K562 (cell line): ENCODE measurements around the gene BMP6. TPM values are rescaled to one million over a fixed set of nuclear protein-coding genes. Genes with fewer than 3 reads are reported as not detected.

Experiments
- ATAC-seq: fragments of 200-7000 bp; cut with Tn5 transposase; 3 replicates; pipeline ENCODE4 v1.9.1; 2020; ENCODE audit warnings: moderate library complexity
- BruUV-seq: library from RNA; stranded (reverse); fragments of 400-500 nt; replicated peaks from 2 replicates; lab custom pipeline; 2021; lab: Mats Ljungman, UMichigan
- CTCF ChIA-PET: fragments of 300-600 bp; formaldehyde crosslinking; extraction: SDS; loops from one replicate; lab custom pipeline; 2021; ENCODE audit warnings: low intra/inter-chr PET ratio; lab: Yijun Ruan, JAX
- POLR2A ChIA-PET: fragments of 300-600, 350-650 bp; sonication (Branson Sonifier 250); formaldehyde crosslinking; extraction: SDS; loops from one replicate; lab custom pipeline; 2021; ENCODE audit warnings: antibody characterized with exemption, inconsistent platforms; lab: Yijun Ruan, JAX
- DNase-seq, 4 experiments: peaks; one replicate each; pipeline versions ENCODE4 v3.0.0 to v3.0.0-alpha.2; 2011 to 2018; ENCODE audit warnings: low spot score in 3 of 4, mixed read lengths in 3 of 4; ENCODE audit errors: extremely low read depth in 1 of 4
- FAIRE-seq: peaks from 2 replicates; lab custom pipeline; 2011; peaks lifted over from hg19 to GRCh38; lab: Jason Lieb, UNC
- H2AFZ ChIP-seq: 2 replicates; pipeline ENCODE4 v1.6.0; 2011; ENCODE audit warnings: low read depth, low read length, control low read depth, inconsistent platforms
- H3K27ac ChIP-seq: fragments of 200-600 bp; 3 replicates; pipeline ENCODE4 v1.8.0; 2011; ENCODE audit warnings: low read depth, mild to moderate bottlenecking, control low read depth, inconsistent platforms, low read length, moderate library complexity, mixed read lengths; ENCODE audit errors: extremely low read depth
- H3K27me3 ChIP-seq, 2 experiments: fragments of 300-600 bp in 1 of 2; 2 replicates in 1 of 2; 3 replicates in 1 of 2; pipeline versions ENCODE4 v1.6.0 to v1.8.0; 2011; ENCODE audit warnings: inconsistent platforms in 2 of 2, low read length in 2 of 2, mild to moderate bottlenecking in 1 of 2, mixed read lengths in 1 of 2, moderate library complexity in 1 of 2; ENCODE audit not compliant: control insufficient read depth in 2 of 2, insufficient read depth in 2 of 2
- H3K36me3 ChIP-seq: fragments of 300-600 bp; 3 replicates; pipeline ENCODE4 v1.8.0; 2011; ENCODE audit warnings: mild to moderate bottlenecking, low read length, inconsistent platforms; ENCODE audit not compliant: control insufficient read depth, insufficient read depth
- H3K4me1 ChIP-seq, 2 experiments: fragments of 200-600 bp in 1 of 2; replicated peaks in 1 of 2; 2 replicates in 1 of 2; 3 replicates in 1 of 2; pipeline versions ENCODE4 v1.5.1 to v1.8.0; 2011; ENCODE audit warnings: inconsistent platforms in 2 of 2, low read length in 2 of 2, mild to moderate bottlenecking in 1 of 2, mixed read lengths in 1 of 2, moderate library complexity in 1 of 2; ENCODE audit not compliant: control insufficient read depth in 2 of 2, insufficient read depth in 2 of 2
- H3K4me2 ChIP-seq: 2 replicates; pipeline ENCODE4 v1.6.1; 2011; ENCODE audit warnings: low read length, control low read depth, inconsistent platforms, mixed read lengths; ENCODE audit not compliant: insufficient read depth
- H3K4me3 ChIP-seq: fragments of 200-600 bp; sonication (generic), shearing (Covaris generic); 2 replicates; pipeline ENCODE4 v1.5.1; 2016; ENCODE audit warnings: control low read depth, inconsistent platforms
- H3K79me2 ChIP-seq: fragments of 200-600 bp; 3 replicates; pipeline ENCODE4 v1.8.0; 2011; ENCODE audit warnings: low read length, inconsistent platforms; ENCODE audit not compliant: control insufficient read depth, insufficient read depth
- H3K9ac ChIP-seq, 2 experiments: 2 replicates each; pipeline versions ENCODE4 v1.6.0 to v1.6.1; 2011; ENCODE audit warnings: low read depth in 2 of 2, low read length in 2 of 2, control low read depth in 1 of 2, inconsistent platforms in 1 of 2, mild to moderate bottlenecking in 1 of 2, mixed read lengths in 1 of 2; ENCODE audit not compliant: insufficient read depth in 1 of 2
- H3K9me1 ChIP-seq: one replicate; pipeline ENCODE4 v1.6.0; 2011; ENCODE audit warnings: inconsistent platforms, mild to moderate bottlenecking, low read length, moderate library complexity; ENCODE audit not compliant: control insufficient read depth, insufficient read depth
- H3K9me3 ChIP-seq: replicated peaks from 2 replicates; pipeline ENCODE4 v1.5.1; 2011; ENCODE audit warnings: low read depth, low read length, inconsistent platforms; ENCODE audit not compliant: control insufficient read depth, insufficient read depth
- H4K20me1 ChIP-seq: replicated peaks from 2 replicates; pipeline ENCODE4 v1.6.1; 2011; ENCODE audit warnings: low read length, inconsistent platforms, mixed read lengths; ENCODE audit not compliant: control insufficient read depth, insufficient read depth
- NEUROD1 ChIP-seq: fragments of 150-350 bp; IDR thresholded peaks from 2 replicates; pipeline ENCODE4 v1.6.1; 2014; ENCODE audit warnings: borderline replicate concordance, low read length, low read depth; ENCODE audit not compliant: partially characterized antibody
- STAT6 ChIP-seq: sonication (generic); formaldehyde crosslinking; IDR thresholded peaks from 2 replicates; pipeline ENCODE4 v1.8.1; 2023; ENCODE audit warnings: mild to moderate bottlenecking, missing genetic modification reagents
- ZKSCAN1 ChIP-seq: fragments of 150-350 bp; IDR thresholded peaks from 2 replicates; pipeline ENCODE4 v1.6.1; 2016; ENCODE audit warnings: low read depth, low read length
- WGBS: fragments of 100-300 bp; shearing (Covaris generic); methylation state at CpG from one replicate; pipeline ENCODE4 v1.1.6; 2016; ENCODE audit warnings: low coverage, mixed read lengths; ENCODE audit not compliant: insufficient coverage; ENCODE audit errors: missing lambda C conversion rate; 5-methylcytosine and 5-hydroxymethylcytosine counted together
- in situ Hi-C: fragments of 300-500 bp; cut with MboI; formaldehyde crosslinking; loops from 4 replicates; pipeline ENCODE4 v1.15.0; 2018; ENCODE audit warnings: inconsistent platforms, mixed read lengths
- intact Hi-C: fragments of 100-400 bp; cut with micrococcal nuclease; formaldehyde crosslinking; loops from 2 replicates; pipeline ENCODE4 v1.14.2; 2022
- polyA plus RNA-seq, 8 experiments: library from polyadenylated mRNA; depleted of rRNA in 4 of 8; stranded (reverse) in 5 of 8; unstranded in 3 of 8; fragments of >200 nt; fragmentation: Nextera tagmentation in 2 of 8; fragmentation: Illumina TruSeq in 1 of 8; extraction: Ambion mirVana in 2 of 8; extraction: Trizol in 1 of 8; gene quantifications; 2 replicates each; pipeline versions ENCODE4 v1.2.1 to v1.2.3, GENCODE V29; 2011 to 2014; ENCODE audit warnings: inconsistent platforms in 1 of 8, missing spikeins in 1 of 8
- total RNA-seq, 7 experiments: library from RNA; depleted of rRNA in 6 of 7; stranded (reverse); fragments of >200 nt in 6 of 7; fragmentation: Illumina TruSeq in 2 of 7; extraction: Trizol in 2 of 7; gene quantifications; 2 replicates each; pipeline versions ENCODE4 v1.2.1 to v1.2.3, GENCODE V29; 2011 to 2021; ENCODE audit warnings: low replicate concordance in 1 of 7

Gene BMP6
- total and polyA plus RNA-seq, 9 of the 15 experiments (the other 6 are each of a cell fraction or from before 2014, with no cell fraction given): 0.01 to 0.13 (median 0.06) TPM; not detected in 3

- intact Hi-C loops: loop anchor here (5.0 kb wide), 2 partner anchors 63 to 148 kb away; partner anchors contain the start of gene BLOC1S5
- Histone ChIP-seq H4K20me1 (peaks cover 1% of the 10 kb centered on the region), H3K27ac (no peak overlapping the region), H3K4me3 (no peak overlapping the region), H3K9me3 (no peaks in the 10 kb centered on the region), H3K4me1 (peaks cover 16 to 37% of the 10 kb centered on the region in 2 experiments), H3K36me3 (no peaks in the 10 kb centered on the region), H3K9ac (no peak overlapping the region), H3K27me3 (peaks cover 21 to 44% of the 10 kb centered on the region in 2 experiments), H3K4me2 (no peak overlapping the region), H2AFZ (no peak overlapping the region), H3K79me2 (peaks cover 10% of the 10 kb centered on the region)
- ATAC-seq (no peak), DNase-seq (no peak), FAIRE-seq (no peak)
- 25% methylated on average over 5 of the region's 5 CpGs for WGBS
- POLR2A ChIA-PET: interaction anchor here (0.6 to 1.1 kb wide), 2 partner anchors 15 to 16 kb away, joined by 3 read pairs; no protein-coding TSS in a partner anchor
- in situ Hi-C loops: no loop called here
- CTCF ChIA-PET: no interaction called here
- TF ChIP-seq NEUROD1 (no peak), ZKSCAN1 (no peak), STAT6 (no peak)
- TF ChIP-seq, all 486 proteins: peak for 0
- no TSS peak for BruUV-seq
- H3K9me1 ChIP-seq: no peaks in the 10 kb centered on the region
Measured at GRCh38 chr6:7914311-7914710, 188.4 kb downstream of the BMP6 start.
